Activated CD4-positive, alpha-beta T cell treated with anti-CD3 and anti-CD28 coated beads for 36 hours (primary cell): ENCODE results near the gene UBALD2. TPM values are rescaled to one million over a fixed set of nuclear protein-coding genes. Genes with fewer than 3 reads are reported as not detected.

Experiments used
- ATAC-seq: fragments of 200-7000 bp; cut with Tn5 transposase; one replicate; pipeline ENCODE4 v1.10.0; 2021; ENCODE audit warnings: mild to moderate bottlenecking, moderate library complexity
- CTCF ChIA-PET: fragments of 350-600 bp; sonication (Branson Sonifier 250); formaldehyde crosslinking; loops from one replicate; lab custom pipeline; 2021; ENCODE audit warnings: antibody characterized with exemption; lab: Charles Lee
- POLR2A ChIA-PET: fragments of 350-600 bp; sonication (Branson Sonifier 250); formaldehyde crosslinking; loops from one replicate; lab custom pipeline; 2021; ENCODE audit warnings: antibody characterized with exemption, inconsistent platforms; lab: Charles Lee
- DNase-seq: peaks from one replicate; pipeline ENCODE4 v3.0.0-alpha.2; 2020
- H3K27ac Mint-ChIP-seq: one replicate; pipeline ENCODE4 v1.8.0; 2021; ENCODE audit warnings: mixed read lengths
- H3K27me3 Mint-ChIP-seq: one replicate; pipeline ENCODE4 v1.8.0; 2021; ENCODE audit warnings: mixed read lengths
- H3K36me3 Mint-ChIP-seq: one replicate; pipeline ENCODE4 v1.8.0; 2021; ENCODE audit warnings: low read depth, mixed read lengths
- H3K4me1 Mint-ChIP-seq: one replicate; pipeline ENCODE4 v1.8.0; 2021; ENCODE audit warnings: mixed read lengths
- H3K4me3 Mint-ChIP-seq: one replicate; pipeline ENCODE4 v1.8.0; 2021; ENCODE audit warnings: mild to moderate bottlenecking, moderate library complexity, mixed read lengths
- H3K9me3 Mint-ChIP-seq: one replicate; pipeline ENCODE4 v1.8.0; 2021; ENCODE audit warnings: low read depth, mixed read lengths
- intact Hi-C, 2 experiments: fragments of 100-400 bp; cut with DNase I in 1 of 2; cut with micrococcal nuclease in 1 of 2; formaldehyde crosslinking; loops; one replicate each; pipeline versions ENCODE4 v1.14.2 to v1.15.1; 2022 to 2024; cut with DNase I, micrococcal nuclease
- total RNA-seq, 2 experiments: library from RNA; stranded (reverse); gene quantifications; one replicate each; pipeline ENCODE4 v1.2.3, GENCODE V29; 2021

Gene UBALD2
- total RNA-seq, 2 experiments from 2014 or later: 299 to 639 TPM

- POLR2A ChIA-PET: no interaction called here
- Mint-ChIP-seq H3K4me3 (no peak overlapping the region), H3K36me3 (peaks cover 2% of the 10 kb centered on the region), H3K27me3 (no peaks in the 10 kb centered on the region), H3K4me1 (peaks cover 41% of the 10 kb centered on the region), H3K9me3 (no peaks in the 10 kb centered on the region), H3K27ac (peak overlapping the region; percentile 74)
- intact Hi-C loops: loop anchor here in 1 of 2 experiments (10.0 kb wide), 1 partner anchor 373 kb away; the partner anchor contains the start of gene MRPL38
- CTCF ChIA-PET: interaction anchor here (0.6 to 4.4 kb wide), 14 partner anchors 9 to 337 kb away, joined by 3 to 150 read pairs (median 5); partner anchors contain the start of genes FOXJ1 and UBALD2
- no peak for ATAC-seq
- peak; percentile 30 for DNase-seq
These were observed 12.4 kb downstream of the UBALD2 start for GRCh38 chr17:76277300-76278267.

- H3K4me3 Mint-ChIP-seq: no peak overlapping the region
- DNase-seq: no peak
These were observed 13.2 kb downstream of the UBALD2 start for GRCh38 chr17:76278268-76278908.

GRCh38 chr17:76278952-76279741, 14.0 kb downstream of the UBALD2 start:
- DNase-seq: peak; percentile 92
- Mint-ChIP-seq H3K27me3 (no peaks in the 10 kb centered on the region), H3K4me1 (peaks cover 25% of the 10 kb centered on the region), H3K4me3 (no peak overlapping the region), H3K36me3 (no peaks in the 10 kb centered on the region), H3K27ac (no peak overlapping the region), H3K9me3 (no peaks in the 10 kb centered on the region)
- ChIA-PET CTCF (interaction anchor here (0.6 to 4.4 kb wide), 59 partner anchors 10 to 1376 kb away, joined by 3 to 150 read pairs (median 5); partner anchors contain the start of genes EXOC7, FOXJ1 and UBALD2), POLR2A (interaction anchor here (0.5 to 1.3 kb wide), 8 partner anchors 10 to 265 kb away, joined by 3 to 5 read pairs (median 3); no protein-coding TSS in a partner anchor)
- intact Hi-C loops: loop anchor here (1.0 to 10.0 kb wide), 4 partner anchors 158 to 374 kb away; partner anchors contain the start of genes EXOC7 (in 1 of the 2) and MRPL38 (in 1 of the 2)
- peak; percentile 81 for ATAC-seq

More at GRCh38 chr17:76278268-76278908, 13.2 kb downstream of the UBALD2 start:
- H3K4me1 Mint-ChIP-seq: peaks cover 33% of the 10 kb centered on the region
- H3K27me3 Mint-ChIP-seq: no peaks in the 10 kb centered on the region
- ChIA-PET CTCF (interaction anchor here (0.6 to 4.4 kb wide), 17 partner anchors 10 to 336 kb away, joined by 3 to 150 read pairs (median 6); partner anchors contain the start of genes FOXJ1 and UBALD2), POLR2A (no interaction called here)
- H3K27ac Mint-ChIP-seq: no peak overlapping the region
- ATAC-seq: no peak
- peaks cover under 1% of the 10 kb centered on the region for H3K36me3 Mint-ChIP-seq
- intact Hi-C loops: loop anchor here in 1 of 2 experiments (10.0 kb wide), 1 partner anchor 374 kb away; the partner anchor contains the start of gene MRPL38
- H3K9me3 Mint-ChIP-seq: no peaks in the 10 kb centered on the region

- Mint-ChIP-seq H3K36me3 (no peaks in the 10 kb centered on the region), H3K4me3 (no peak overlapping the region), H3K27me3 (no peaks in the 10 kb centered on the region), H3K4me1 (peaks cover 22% of the 10 kb centered on the region), H3K9me3 (no peaks in the 10 kb centered on the region), H3K27ac (no peak overlapping the region)
- ATAC-seq: no peak
- DNase-seq: no peak
- intact Hi-C loops: loop anchor here (1.0 to 10.0 kb wide), 4 partner anchors 159 to 375 kb away; partner anchors contain the start of genes EXOC7 (in 1 of the 2) and MRPL38 (in 1 of the 2)
- ChIA-PET CTCF (interaction anchor here (0.5 to 4.4 kb wide), 58 partner anchors 9 to 1375 kb away, joined by 3 to 150 read pairs (median 5); partner anchors contain the start of genes EXOC7, FOXJ1, QRICH2 and UBALD2), POLR2A (interaction anchor here (0.5 to 1.3 kb wide), 11 partner anchors 10 to 266 kb away, joined by 3 to 12 read pairs (median 3); no protein-coding TSS in a partner anchor)
These were observed 14.7 kb downstream of the UBALD2 start for GRCh38 chr17:76279742-76280287.

- Mint-ChIP-seq H3K27ac (no peak overlapping the region), H3K36me3 (no peaks in the 10 kb centered on the region), H3K9me3 (no peaks in the 10 kb centered on the region), H3K4me3 (no peak overlapping the region), H3K27me3 (no peaks in the 10 kb centered on the region), H3K4me1 (peaks cover 16% of the 10 kb centered on the region)
- ChIA-PET CTCF (interaction anchor here (0.5 to 4.4 kb wide), 17 partner anchors 11 to 267 kb away, joined by 3 to 150 read pairs (median 9); partner anchors contain the start of genes FOXJ1 and UBALD2), POLR2A (interaction anchor here (0.7 to 0.9 kb wide), 3 partner anchors 12 to 95 kb away, joined by 3 read pairs; no protein-coding TSS in a partner anchor)
- no peak for DNase-seq
- no peak for ATAC-seq
- intact Hi-C loops: no loop called here
These were observed 15.5 kb downstream of the UBALD2 start for GRCh38 chr17:76280650-76281049.

- no peak for DNase-seq
- no peak for ATAC-seq
- H3K9me3 Mint-ChIP-seq: no peaks in the 10 kb centered on the region
- no peaks in the 10 kb centered on the region for H3K27me3 Mint-ChIP-seq
- ChIA-PET POLR2A (no interaction called here), CTCF (interaction anchor here (0.6 to 4.4 kb wide), 8 partner anchors 10 to 310 kb away, joined by 3 to 150 read pairs (median 6); partner anchors contain the start of gene UBALD2)
- peaks cover 8% of the 10 kb centered on the region for H3K4me1 Mint-ChIP-seq
- intact Hi-C loops: no loop called here
- H3K4me3 Mint-ChIP-seq: no peak overlapping the region
- H3K36me3 Mint-ChIP-seq: no peaks in the 10 kb centered on the region
- H3K27ac Mint-ChIP-seq: no peak overlapping the region
These were observed 16.6 kb downstream of the UBALD2 start for GRCh38 chr17:76281573-76282371.

- no peak overlapping the region for H3K27ac Mint-ChIP-seq
- no peaks in the 10 kb centered on the region for H3K9me3 Mint-ChIP-seq
- ChIA-PET POLR2A (no interaction called here), CTCF (no interaction called here)
- DNase-seq (no peak), ATAC-seq (no peak)
- no peaks in the 10 kb centered on the region for H3K27me3 Mint-ChIP-seq
- no peak overlapping the region for H3K4me3 Mint-ChIP-seq
- no peaks in the 10 kb centered on the region for H3K4me1 Mint-ChIP-seq
- peaks cover 3% of the 10 kb centered on the region for H3K36me3 Mint-ChIP-seq
- intact Hi-C loops: no loop called here
These were observed 27.4 kb downstream of the UBALD2 start for GRCh38 chr17:76292567-76292966.

GRCh38 chr17:76293106-76293505, 28.0 kb downstream of the UBALD2 start:
- Mint-ChIP-seq H3K36me3 (peaks cover 3% of the 10 kb centered on the region), H3K9me3 (no peaks in the 10 kb centered on the region), H3K27me3 (no peaks in the 10 kb centered on the region), H3K4me1 (no peaks in the 10 kb centered on the region), H3K27ac (no peak overlapping the region), H3K4me3 (no peak overlapping the region)
- DNase-seq: no peak
- ATAC-seq: no peak
- intact Hi-C loops: no loop called here
- POLR2A ChIA-PET: no interaction called here
- CTCF ChIA-PET: interaction anchor here (0.9 to 1.2 kb wide), 2 partner anchors 11 to 167 kb away, joined by 3 read pairs; no protein-coding TSS in a partner anchor

- Mint-ChIP-seq H3K27me3 (no peaks in the 10 kb centered on the region), H3K36me3 (peaks cover 3% of the 10 kb centered on the region), H3K9me3 (no peaks in the 10 kb centered on the region), H3K27ac (no peak overlapping the region), H3K4me3 (no peak overlapping the region), H3K4me1 (no peaks in the 10 kb centered on the region)
- intact Hi-C loops: loop anchor here in 1 of 2 experiments (5.0 kb wide), 1 partner anchor 174 kb away; no protein-coding TSS in a partner anchor
- ATAC-seq: no peak
- CTCF ChIA-PET: interaction anchor here (0.6 to 2.4 kb wide), 3 partner anchors 8 to 232 kb away, joined by 3 to 17 read pairs (median 5); no protein-coding TSS in a partner anchor
- DNase-seq: no peak
- POLR2A ChIA-PET: interaction anchor here (0.6 kb wide), 1 partner anchor 278 kb away, joined by 3 read pairs; no protein-coding TSS in a partner anchor
These were observed 31.0 kb downstream of the UBALD2 start for GRCh38 chr17:76296186-76296585.
